Activated CD4-positive, alpha-beta T cell treated with anti-CD3 and anti-CD28 coated beads for 4 hours (primary cell): Measurements from ENCODE around the gene MAGED1.
"Not testable (repeated sequence)": the region's sequence is repeated elsewhere in the genome, so short reads cannot be mapped to it uniquely, and the experiment has no call there.

ENCODE experiments used
- DNase-seq, 2 donors: peaks; one replicate each; pipeline ENCODE4 v3.0.0-alpha.2; 2020

The MAGED1 gene

GRCh38 chrX:51896626-51897025 lies 3.2 kb downstream of the MAGED1 start:
- no peak for DNase-seq

GRCh38 chrX:51899741-51900140 lies 6.3 kb downstream of the MAGED1 start:
- DNase-seq: no peak

DNA sequence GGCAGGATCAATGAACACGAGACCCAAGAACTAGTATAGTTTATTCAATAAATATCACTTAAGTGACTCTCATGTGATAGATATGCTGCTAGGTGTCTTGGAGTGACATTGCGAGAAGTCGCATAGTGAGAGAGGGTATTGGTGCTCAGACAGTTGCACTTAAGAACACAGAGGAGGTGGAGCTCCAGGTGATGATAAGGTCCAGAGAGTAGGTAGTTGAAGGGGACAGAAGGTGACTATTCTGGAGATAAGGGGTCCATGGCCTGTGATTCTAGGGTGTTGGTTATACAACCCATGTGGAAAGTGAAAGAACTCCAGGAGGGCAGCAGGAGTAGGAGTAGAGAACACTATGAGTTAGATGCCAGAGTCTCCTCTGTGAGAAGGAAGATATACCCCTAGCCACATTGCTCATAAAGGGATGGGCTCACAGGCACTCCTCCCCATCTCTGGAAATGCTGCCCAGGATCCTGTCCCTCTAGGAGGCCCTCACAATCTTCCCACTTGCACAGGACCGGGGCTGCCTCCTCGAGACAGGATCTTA lies 9.2 kb downstream of the MAGED1 start:
- no peak for DNase-seq

DNA sequence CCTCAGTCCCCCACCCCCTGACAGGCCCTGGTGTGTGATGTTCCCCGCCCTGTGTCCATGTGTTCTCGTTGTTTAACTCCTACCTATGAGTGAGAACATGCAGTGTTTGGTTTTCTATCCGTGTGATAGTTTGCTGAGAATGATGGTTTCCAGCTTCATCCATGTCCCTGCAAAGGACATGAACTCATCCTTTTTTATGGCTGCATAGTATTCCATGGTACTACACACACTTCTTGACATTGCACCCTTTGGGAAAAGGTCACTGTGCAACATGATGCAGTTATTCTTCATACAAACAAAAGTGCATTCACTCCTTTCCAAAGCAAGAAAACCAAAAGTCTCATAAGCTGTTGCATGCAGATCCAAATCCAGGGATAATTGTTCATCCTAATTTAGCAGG lies 11.7 kb downstream of the MAGED1 start:
- DNase-seq: not testable (repeated sequence)

- no peak for DNase-seq
Measured at GRCh38 chrX:51905711-51906110, 12.3 kb downstream of the MAGED1 start.

- DNase-seq: no peak
Measured at GRCh38 chrX:51917604-51918003, 24.2 kb downstream of the MAGED1 start.

GRCh38 chrX:51922561-51922960 lies 29.1 kb downstream of the MAGED1 start:
- no peak for DNase-seq

DNA sequence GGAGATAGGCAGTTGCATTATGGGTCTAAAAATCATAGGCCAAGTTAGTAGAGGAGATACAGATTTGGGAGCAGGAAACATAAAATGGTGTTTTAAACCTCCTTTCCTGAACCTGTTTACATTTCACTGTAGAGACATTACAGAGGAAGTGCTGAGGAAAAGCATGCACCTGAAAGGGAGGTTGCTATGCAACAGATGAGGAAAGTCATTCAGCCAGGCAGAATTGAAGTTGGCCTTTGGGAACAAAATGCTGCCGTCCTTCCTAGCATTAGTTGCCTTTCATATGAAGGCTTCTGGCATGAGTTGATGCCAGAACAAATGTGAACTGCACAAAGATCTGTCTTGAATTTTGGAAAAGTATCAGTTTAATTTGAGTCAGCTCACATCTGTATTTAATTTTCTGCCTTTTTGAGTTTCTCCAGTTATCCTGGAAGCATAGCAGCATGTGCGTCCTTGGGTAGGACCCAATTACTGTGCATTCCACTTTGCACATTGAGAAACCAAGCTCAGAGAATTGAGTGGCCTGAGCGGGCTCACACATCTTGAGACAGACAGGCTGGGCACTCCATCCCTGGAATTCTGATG lies 38.2 kb downstream of the MAGED1 start:
- DNase-seq: no peak
